Measurements from ENCODE around the gene TMEM163. TPM values are rescaled to one million over a fixed set of nuclear protein-coding genes. Genes with fewer than 3 reads are reported as not detected.
A peak's percentile ranks its signal among the peaks of the same experiment; 100 is the strongest.
"Not testable (repeated sequence)": the region's sequence is repeated elsewhere in the genome, so short reads cannot be mapped to it uniquely, and the experiment has no call there.

TMEM163 gene
- total RNA-seq, 2 donors from 2014 or later, result 0.12 TPM

- Mint-ChIP-seq H3K36me3 (ENCODE audit: insufficient read depth in 2 of 2) (no peaks in the 10 kb centered on the region), H3K9me3 (no peaks in the 10 kb centered on the region), H3K27ac (no peak overlapping the region), H3K27me3 (ENCODE audit: low read depth) (peaks cover 13% of the 10 kb centered on the region), H3K4me3 (no peak overlapping the region), H3K4me1 (ENCODE audit: low read depth) (no peaks in the 10 kb centered on the region)
- no peak for ATAC-seq (replicated peaks in 1 of 2)
- DNase-seq, result no peak
Observed at GRCh38 chr2:134738141-134738870, 19.5 kb upstream of the TMEM163 start.

- no peak for ATAC-seq (replicated peaks in 1 of 2)
- no peak for DNase-seq
- Mint-ChIP-seq H3K27ac (no peak overlapping the region), H3K9me3 (no peaks in the 10 kb centered on the region), H3K4me3 (no peak overlapping the region), H3K36me3 (ENCODE audit: insufficient read depth in 2 of 2) (no peaks in the 10 kb centered on the region), H3K4me1 (ENCODE audit: low read depth) (no peaks in the 10 kb centered on the region), H3K27me3 (ENCODE audit: low read depth) (peaks cover 13% of the 10 kb centered on the region)
Observed at GRCh38 chr2:134737671-134738070, 18.9 kb upstream of the TMEM163 start.

- ATAC-seq (replicated peaks in 1 of 2) (no peak), DNase-seq (no peak)
- Mint-ChIP-seq H3K36me3 (ENCODE audit: insufficient read depth in 2 of 2) (no peaks in the 10 kb centered on the region), H3K27me3 (ENCODE audit: low read depth) (peaks cover 13% of the 10 kb centered on the region), H3K4me1 (ENCODE audit: low read depth) (no peaks in the 10 kb centered on the region), H3K4me3 (no peak overlapping the region), H3K9me3 (peaks cover 0 to 2% of the 10 kb centered on the region in 2 donors), H3K27ac (no peak overlapping the region)
Observed at GRCh38 chr2:134736167-134736880, 17.5 kb upstream of the TMEM163 start.

DNA sequence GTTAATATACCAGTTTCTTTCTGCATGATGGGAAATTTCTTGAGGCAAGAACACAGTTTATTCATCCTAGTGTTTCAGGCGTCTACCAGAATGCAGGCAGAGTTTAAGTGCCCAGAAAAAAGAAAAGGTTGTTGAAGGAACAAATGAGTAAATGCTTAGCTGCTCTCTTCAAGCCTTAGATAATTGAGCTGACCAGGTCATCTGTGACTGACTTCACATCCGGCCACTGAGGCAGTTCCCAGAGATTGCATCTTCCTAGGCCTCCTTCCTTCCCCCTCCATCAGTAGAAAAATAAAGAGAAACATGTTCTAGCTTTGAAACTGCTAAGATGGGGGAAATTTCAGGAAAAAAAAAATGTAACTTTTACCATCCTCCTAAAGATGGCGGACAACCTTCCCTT is 9.4 kb upstream of the TMEM163 start:
- Mint-ChIP-seq H3K4me1 (ENCODE audit: low read depth) (no peaks in the 10 kb centered on the region), H3K9me3 (peaks cover 0 to 2% of the 10 kb centered on the region in 2 donors), H3K27ac (no peak overlapping the region), H3K4me3 (no peak overlapping the region), H3K36me3 (ENCODE audit: insufficient read depth in 2 of 2) (no peaks in the 10 kb centered on the region), H3K27me3 (ENCODE audit: low read depth) (no peaks in the 10 kb centered on the region)
- ATAC-seq (replicated peaks in 1 of 2) (no peak), DNase-seq (no peak)

DNA sequence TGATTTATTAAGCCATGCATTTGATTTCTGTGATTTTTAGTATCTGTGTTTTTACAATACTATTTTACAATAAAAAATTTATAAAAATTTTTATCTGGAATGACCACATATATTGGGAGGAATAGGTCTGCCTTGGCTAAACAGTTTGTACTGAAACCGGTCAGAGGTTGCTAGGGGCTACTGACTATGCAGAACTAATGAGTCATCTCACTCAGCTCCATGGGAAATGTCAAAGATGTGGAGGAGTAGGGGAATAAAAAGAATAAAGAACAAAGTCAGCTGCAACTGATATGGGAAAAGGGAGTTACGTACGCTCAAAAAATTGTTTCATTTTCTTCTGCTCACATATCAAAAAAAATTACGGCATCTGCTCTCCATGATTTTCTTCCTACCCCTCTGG is 8.6 kb upstream of the TMEM163 start:
- peaks cover under 1% of the 10 kb centered on the region for H3K27me3 Mint-ChIP-seq (ENCODE audit: low read depth)
- no peak overlapping the region for H3K27ac Mint-ChIP-seq
- peaks cover 0 to 2% of the 10 kb centered on the region in 2 donors for H3K9me3 Mint-ChIP-seq
- no peak for ATAC-seq (replicated peaks in 1 of 2)
- no peak for DNase-seq
- no peaks in the 10 kb centered on the region for H3K36me3 Mint-ChIP-seq (ENCODE audit: insufficient read depth in 2 of 2)
- no peaks in the 10 kb centered on the region for H3K4me1 Mint-ChIP-seq (ENCODE audit: low read depth)
- H3K4me3 Mint-ChIP-seq, result no peak overlapping the region

GRCh38 chr2:134726645-134727044 is 7.8 kb upstream of the TMEM163 start:
- Mint-ChIP-seq H3K9me3 (no peaks in the 10 kb centered on the region), H3K27ac (no peak overlapping the region), H3K36me3 (ENCODE audit: insufficient read depth in 2 of 2) (no peaks in the 10 kb centered on the region), H3K4me3 (no peak overlapping the region), H3K27me3 (ENCODE audit: low read depth) (peaks cover 8% of the 10 kb centered on the region), H3K4me1 (ENCODE audit: low read depth) (no peaks in the 10 kb centered on the region)
- ATAC-seq (replicated peaks in 1 of 2), result no peak
- DNase-seq, result no peak

DNA sequence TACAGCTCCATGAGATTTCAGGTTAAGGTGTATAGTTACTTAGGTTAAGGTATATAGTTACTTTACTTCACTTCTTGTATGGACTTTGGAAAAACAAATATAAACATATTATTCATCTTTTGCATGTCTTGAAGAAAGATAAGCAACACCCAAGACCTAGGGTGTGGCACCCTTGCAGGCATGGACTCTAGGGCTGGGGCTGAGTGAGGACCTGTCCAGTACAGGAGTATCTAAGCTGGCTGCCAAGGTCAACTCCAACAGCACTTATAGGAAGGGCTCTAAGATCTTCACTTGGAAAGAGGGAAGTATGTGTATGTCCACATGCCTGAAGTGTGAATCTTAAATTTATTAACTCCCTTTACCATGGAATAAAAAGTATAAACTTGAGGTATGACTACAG is 7.1 kb upstream of the TMEM163 start:
- Mint-ChIP-seq H3K4me1 (ENCODE audit: low read depth) (no peaks in the 10 kb centered on the region), H3K27ac (no peak overlapping the region), H3K36me3 (ENCODE audit: insufficient read depth in 2 of 2) (no peaks in the 10 kb centered on the region), H3K27me3 (ENCODE audit: low read depth) (peaks cover 16% of the 10 kb centered on the region), H3K9me3 (no peaks in the 10 kb centered on the region), H3K4me3 (no peak overlapping the region)
- DNase-seq, result no peak
- ATAC-seq (replicated peaks in 1 of 2), result no peak

DNA sequence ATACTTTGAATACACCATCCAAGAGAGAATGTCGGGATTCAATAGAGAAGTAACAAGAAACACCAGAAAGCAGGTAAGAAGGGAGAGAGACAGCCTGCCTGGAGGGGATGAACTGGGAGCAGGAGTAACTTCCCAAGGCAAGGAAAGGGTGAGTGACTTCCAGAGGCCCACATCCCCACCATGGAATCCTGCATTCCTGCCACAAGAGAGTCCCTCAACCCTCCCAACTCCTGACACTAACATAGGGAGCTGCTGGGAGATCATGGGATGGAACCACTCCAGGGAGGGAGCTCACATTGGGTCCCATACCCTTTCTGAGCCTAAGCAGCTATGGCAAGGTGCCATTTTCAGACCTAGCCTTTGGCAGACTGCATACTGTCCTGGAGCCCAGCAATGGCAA is 5.5 kb upstream of the TMEM163 start:
- Mint-ChIP-seq H3K27ac (no peak overlapping the region), H3K4me1 (ENCODE audit: low read depth) (no peaks in the 10 kb centered on the region), H3K9me3 (no peaks in the 10 kb centered on the region), H3K36me3 (ENCODE audit: insufficient read depth in 2 of 2) (no peaks in the 10 kb centered on the region), H3K27me3 (ENCODE audit: low read depth) (peaks cover 31% of the 10 kb centered on the region), H3K4me3 (no peak overlapping the region)
- ATAC-seq (replicated peaks in 1 of 2), result no peak
- no peak for DNase-seq

- not testable (repeated sequence) for ATAC-seq (replicated peaks in 1 of 2); H3K36me3 Mint-ChIP-seq (ENCODE audit: insufficient read depth in 2 of 2); H3K27ac Mint-ChIP-seq; DNase-seq; H3K4me3 Mint-ChIP-seq; H3K9me3 Mint-ChIP-seq; H3K4me1 Mint-ChIP-seq (ENCODE audit: low read depth)
- peaks cover 33% of the 10 kb centered on the region for H3K27me3 Mint-ChIP-seq (ENCODE audit: low read depth)
Observed at GRCh38 chr2:134723742-134724141, 4.9 kb upstream of the TMEM163 start.

DNA sequence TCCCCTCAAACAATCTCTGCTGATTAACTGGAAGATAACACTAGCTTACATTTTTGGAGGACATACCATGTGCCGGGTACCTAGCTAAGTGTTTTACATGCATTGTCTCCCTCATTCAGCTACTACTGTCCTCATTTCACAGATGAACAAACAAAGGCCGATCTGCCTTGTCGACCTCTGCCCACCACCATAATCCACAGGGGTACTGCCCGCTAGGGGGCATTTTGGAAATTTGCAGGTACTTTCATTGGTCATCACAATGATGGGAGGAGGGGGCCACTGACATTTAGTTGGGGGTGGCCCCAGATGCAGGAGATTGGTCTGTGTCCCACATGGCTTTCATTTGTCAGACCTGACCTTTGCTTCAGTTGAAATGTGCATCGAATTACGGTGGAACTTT is 3.9 kb upstream of the TMEM163 start:
- no peak for ATAC-seq (replicated peaks in 1 of 2)
- Mint-ChIP-seq H3K9me3 (no peaks in the 10 kb centered on the region), H3K36me3 (ENCODE audit: insufficient read depth in 2 of 2) (peaks cover 0 to under 1% of the 10 kb centered on the region in 2 donors), H3K27me3 (ENCODE audit: low read depth) (peaks cover 35% of the 10 kb centered on the region), H3K4me1 (ENCODE audit: low read depth) (peaks cover under 1% of the 10 kb centered on the region), H3K4me3 (no peak overlapping the region), H3K27ac (no peak overlapping the region)
- DNase-seq, result no peak

DNA sequence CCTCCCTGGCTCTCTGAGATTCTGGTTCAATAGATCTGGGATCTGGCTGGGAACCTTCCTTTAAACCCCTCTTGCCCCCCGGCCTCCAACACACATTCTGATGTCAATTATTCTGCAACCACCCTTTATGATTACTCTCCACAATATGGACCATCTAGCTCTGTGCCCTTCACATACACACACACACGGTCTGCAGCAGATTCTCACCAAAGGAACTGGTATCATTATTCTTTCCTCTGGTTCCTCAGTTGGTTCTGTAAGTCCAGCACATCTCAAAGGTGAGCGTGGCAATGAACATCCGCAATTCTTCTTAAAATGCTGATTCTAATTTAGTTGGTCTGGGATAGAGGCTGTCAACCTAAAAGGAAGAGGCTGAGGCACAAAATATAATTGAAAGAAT is 2.8 kb upstream of the TMEM163 start:
- ATAC-seq (replicated peaks in 1 of 2) (no peak), DNase-seq (no peak)
- H3K9me3 Mint-ChIP-seq, result no peaks in the 10 kb centered on the region
- H3K4me1 Mint-ChIP-seq (ENCODE audit: low read depth), result peaks cover 7% of the 10 kb centered on the region
- no peak overlapping the region for H3K27ac Mint-ChIP-seq
- peaks cover 46% of the 10 kb centered on the region for H3K27me3 Mint-ChIP-seq (ENCODE audit: low read depth)
- no peak overlapping the region for H3K4me3 Mint-ChIP-seq
- H3K36me3 Mint-ChIP-seq (ENCODE audit: insufficient read depth in 2 of 2), result peaks cover 0 to 2% of the 10 kb centered on the region in 2 donors

DNA sequence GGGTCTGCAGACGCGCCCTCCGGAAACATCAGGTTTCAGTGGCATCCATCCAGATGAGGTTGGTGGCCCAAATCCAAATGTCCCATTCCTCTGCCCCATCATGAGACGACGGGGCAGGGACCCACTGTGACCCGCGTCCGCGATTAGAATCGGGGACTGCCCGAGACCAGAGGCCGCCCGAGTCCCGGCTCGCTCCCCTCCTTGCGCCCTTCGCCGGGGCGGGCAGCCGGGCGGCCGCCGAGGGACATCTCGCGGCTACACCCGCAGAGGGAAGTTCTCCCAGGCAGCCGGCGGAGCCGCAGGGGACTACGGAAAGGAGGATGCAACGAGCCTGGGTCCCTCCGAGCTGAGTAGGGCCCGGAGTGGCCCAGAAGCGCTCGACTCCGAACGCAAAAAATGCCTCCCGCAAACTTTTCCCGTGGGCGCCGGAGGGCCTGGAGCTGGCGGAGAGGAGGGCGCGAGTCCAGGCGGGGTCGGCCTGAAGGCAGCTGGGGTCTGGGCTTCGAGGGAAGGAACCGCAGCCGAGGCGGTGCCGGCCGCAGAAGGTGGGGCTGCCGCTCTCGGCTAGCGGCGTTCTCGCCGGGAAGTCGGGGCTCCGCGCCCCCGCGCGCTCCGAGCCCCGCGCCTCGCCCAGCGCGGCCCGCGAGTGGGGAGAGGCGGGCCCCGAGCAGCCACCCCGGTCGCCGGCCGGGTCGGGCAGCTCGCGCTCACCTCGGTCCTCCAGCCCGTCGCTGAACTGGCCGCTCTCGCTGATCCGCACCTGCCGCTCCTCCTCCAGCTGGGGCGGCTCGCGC is 580 bp downstream of the TMEM163 start:
- Mint-ChIP-seq H3K27me3 (ENCODE audit: low read depth) (peaks cover 73% of the 10 kb centered on the region), H3K4me3 (peak overlapping the region; percentile 77 to 81), H3K36me3 (ENCODE audit: insufficient read depth in 2 of 2) (peaks cover 0 to 2% of the 10 kb centered on the region in 2 donors), H3K4me1 (ENCODE audit: low read depth) (peaks cover 31% of the 10 kb centered on the region), H3K9me3 (no peaks in the 10 kb centered on the region), H3K27ac (no peak overlapping the region)
- DNase-seq (peak; percentile 20 to 25), ATAC-seq (replicated peaks in 1 of 2) (peak; percentile 24 to 27)

All from activated T-cell treated with anti-CD3 and anti-CD28 coated beads, Interleukin-2, amount 50 U/mL, for 72 hours (primary cell).